ENCODE data around the gene ARRDC1. TPM values are rescaled to one million over a fixed set of nuclear protein-coding genes. Genes with fewer than 3 reads are reported as not detected.
A peak's percentile ranks its signal among the peaks of the same experiment; 100 is the strongest.

The ARRDC1 gene
- total and polyA plus RNA-seq, 9 of the 15 experiments (the other 6 are each of a cell fraction or from before 2014, with no cell fraction given): 0.21 to 45.3 (median 18.6) TPM

- TF ChIP-seq, protein P1, sequence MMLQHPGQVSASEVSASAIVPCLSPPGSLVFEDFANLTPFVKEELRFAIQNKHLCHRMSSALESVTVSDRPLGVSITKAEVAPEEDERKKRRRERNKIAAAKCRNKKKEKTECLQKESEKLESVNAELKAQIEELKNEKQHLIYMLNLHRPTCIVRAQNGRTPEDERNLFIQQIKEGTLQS (IDR thresholded peaks at IDR 0.05): peak; percentile 71
- TF ChIP-seq, protein P1 (CRISPR knock-in tag; conservative IDR thresholded peaks at IDR 0.05): no peak
- TF ChIP-seq NRF1 (conservative IDR thresholded peaks at IDR 0.05 in 1 of 2, IDR thresholded peaks at IDR 0.05 in 1 of 2) (0 out of 4 replicates have a peak, but pooled peaks have one; percentile 11 to 28), FOXJ2 (tag; IDR thresholded peaks at IDR 0.05) (peak; percentile 85), SMAD4 (CRISPR knock-in tag; conservative IDR thresholded peaks at IDR 0.05) (0 out of 2 replicates have a peak, but pooled peaks have one; percentile 23), CREM (IDR thresholded peaks at IDR 0.05; ENCODE audit: low read depth) (peak; percentile 30; the same call in 1 of the 2 replicates), PHF21A (IDR thresholded peaks at IDR 0.05; ENCODE audit: borderline replicate concordance, low read depth) (no peak), RCOR1 (IDR thresholded peaks at IDR 0.05; ENCODE audit: borderline replicate concordance in 1 of 2, low read depth in 2 of 2, low read length in 2 of 2) (peak in 1 of 2 experiments; percentile 86; a peak in 1 of 4 replicates), MAZ (CRISPR knock-in tag; conservative IDR thresholded peaks at IDR 0.05 in 1 of 2, IDR thresholded peaks at IDR 0.05 in 1 of 2) (0 out of 4 replicates have a peak, but pooled peaks of 1 of the 2 experiments have one; percentile 33), REST (IDR thresholded peaks at IDR 0.05; ENCODE audit: borderline replicate concordance) (peak; percentile 52), REST (CRISPR knock-in tag; IDR thresholded peaks at IDR 0.05; ENCODE audit: low read depth) (no peak), HDGF (IDR thresholded peaks at IDR 0.05) (no peak), HDAC2 (IDR thresholded peaks at IDR 0.05) (peak; percentile 41; the same call in 1 of the 2 replicates), EP300 (IDR thresholded peaks at IDR 0.05; ENCODE audit: low read length) (peak; percentile 26; the same call in 1 of the 2 replicates), ATF1 (CRISPR knock-in tag; IDR thresholded peaks at IDR 0.05) (no peak), ATF1 (tag; IDR thresholded peaks at IDR 0.05) (peak; percentile 42)
- TF ChIP-seq, protein P2, sequence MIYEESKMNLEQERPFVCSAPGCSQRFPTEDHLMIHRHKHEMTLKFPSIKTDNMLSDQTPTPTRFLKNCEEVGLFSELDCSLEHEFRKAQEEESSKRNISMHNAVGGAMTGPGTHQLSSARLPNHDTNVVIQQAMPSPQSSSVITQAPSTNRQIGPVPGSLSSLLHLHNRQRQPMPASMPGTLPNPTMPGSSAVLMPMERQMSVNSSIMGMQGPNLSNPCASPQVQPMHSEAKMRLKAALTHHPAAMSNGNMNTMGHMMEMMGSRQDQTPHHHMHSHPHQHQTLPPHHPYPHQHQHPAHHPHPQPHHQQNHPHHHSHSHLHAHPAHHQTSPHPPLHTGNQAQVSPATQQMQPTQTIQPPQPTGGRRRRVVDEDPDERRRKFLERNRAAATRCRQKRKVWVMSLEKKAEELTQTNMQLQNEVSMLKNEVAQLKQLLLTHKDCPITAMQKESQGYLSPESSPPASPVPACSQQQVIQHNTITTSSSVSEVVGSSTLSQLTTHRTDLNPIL (CRISPR knock-in tag; IDR thresholded peaks at IDR 0.05): no peak
- TF ChIP-seq, protein P3, sequence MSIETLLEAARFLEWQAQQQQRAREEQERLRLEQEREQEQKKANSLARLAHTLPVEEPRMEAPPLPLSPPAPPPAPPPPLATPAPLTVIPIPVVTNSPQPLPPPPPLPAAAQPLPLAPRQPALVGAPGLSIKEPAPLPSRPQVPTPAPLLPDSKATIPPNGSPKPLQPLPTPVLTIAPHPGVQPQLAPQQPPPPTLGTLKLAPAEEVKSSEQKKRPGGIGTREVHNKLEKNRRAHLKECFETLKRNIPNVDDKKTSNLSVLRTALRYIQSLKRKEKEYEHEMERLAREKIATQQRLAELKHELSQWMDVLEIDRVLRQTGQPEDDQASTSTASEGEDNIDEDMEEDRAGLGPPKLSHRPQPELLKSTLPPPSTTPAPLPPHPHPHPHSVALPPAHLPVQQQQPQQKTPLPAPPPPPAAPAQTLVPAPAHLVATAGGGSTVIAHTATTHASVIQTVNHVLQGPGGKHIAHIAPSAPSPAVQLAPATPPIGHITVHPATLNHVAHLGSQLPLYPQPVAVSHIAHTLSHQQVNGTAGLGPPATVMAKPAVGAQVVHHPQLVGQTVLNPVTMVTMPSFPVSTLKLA (conservative IDR thresholded peaks at IDR 0.05): 0 out of 4 replicates have a peak, but pooled peaks of 1 of the 2 experiments have one; percentile 45
Observed at GRCh38 chr9:137575364-137575715, 30.1 kb upstream of the ARRDC1 start (continued).

Data from K562 (cell line).